HG02885 (cell line): ENCODE data around the gene TYRP1.

Experiments
- ATAC-seq: cut with Tn5 transposase; IDR thresholded peaks from one replicate; pipeline ENCODE4 v1.9.1; 2021; ENCODE audit warnings: mild to moderate bottlenecking; ENCODE audit not compliant: unreplicated experiment, poor library complexity

Gene TYRP1

DNA sequence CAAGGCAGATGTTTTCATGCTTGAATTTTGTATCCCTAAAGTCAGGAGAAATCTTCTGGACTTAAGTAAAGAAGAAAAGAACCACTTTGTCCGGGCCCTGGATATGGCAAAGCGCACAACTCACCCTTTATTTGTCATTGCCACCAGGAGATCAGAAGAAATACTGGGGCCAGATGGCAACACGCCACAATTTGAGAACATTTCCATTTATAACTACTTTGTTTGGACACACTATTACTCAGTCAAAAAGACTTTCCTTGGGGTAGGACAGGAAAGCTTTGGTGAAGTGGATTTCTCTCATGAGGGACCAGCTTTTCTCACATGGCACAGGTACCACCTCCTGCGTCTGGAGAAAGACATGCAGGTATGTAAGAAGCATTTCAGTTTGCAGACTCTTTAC is 2.3 kb downstream of the TYRP1 start:
- ATAC-seq = no peak

DNA sequence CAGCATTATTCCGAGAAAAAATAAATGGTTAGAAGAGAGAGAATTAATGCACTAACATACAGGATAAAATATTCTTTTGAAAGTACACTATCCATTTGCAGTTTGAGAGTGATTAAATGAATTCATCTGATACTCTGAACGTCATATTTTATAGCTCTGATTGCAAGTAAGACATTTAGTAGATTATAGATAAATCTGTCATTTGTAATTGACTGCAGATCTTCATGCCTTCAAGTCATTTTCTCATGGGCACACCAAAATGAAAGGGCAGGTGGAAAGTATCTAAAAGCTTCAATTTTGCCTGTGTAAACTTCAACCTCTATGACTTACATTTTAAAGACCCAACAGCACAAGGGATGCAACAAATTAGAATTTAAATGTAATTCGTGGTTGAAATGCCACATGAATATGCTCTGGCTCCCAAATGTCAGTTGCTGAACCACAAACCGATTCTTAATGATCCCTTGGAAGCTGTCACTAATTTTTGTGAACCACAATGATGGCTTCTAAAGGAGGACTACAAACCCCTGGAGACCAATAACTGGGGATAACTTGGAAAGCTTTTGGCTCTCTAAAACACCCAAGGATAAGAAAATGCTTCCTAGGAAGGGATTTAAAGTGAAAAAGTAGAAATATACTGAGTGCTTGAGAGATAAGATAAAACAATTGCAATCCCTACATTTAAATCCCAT is 3.9 kb downstream of the TYRP1 start:
- ATAC-seq = no peak

DNA sequence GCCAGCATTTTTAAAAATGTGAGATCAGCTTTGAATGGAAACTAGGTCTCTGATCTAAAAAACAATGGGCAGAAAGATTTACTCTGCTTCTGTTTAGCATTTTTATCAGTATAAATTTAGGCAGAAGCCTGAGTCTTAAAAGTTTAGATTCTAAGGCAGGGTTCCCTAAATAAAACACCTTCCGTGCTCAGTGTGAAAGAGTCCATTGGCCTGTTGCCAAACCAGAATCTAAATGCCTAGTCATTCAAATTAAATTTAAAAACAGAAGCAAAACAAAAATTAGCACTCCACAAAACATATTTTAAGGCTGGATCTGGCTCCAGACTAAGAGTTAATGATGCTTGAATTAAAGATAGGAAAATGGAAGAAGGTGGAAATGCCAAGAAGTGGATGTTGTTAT is 4.5 kb downstream of the TYRP1 start:
- ATAC-seq = no peak

DNA sequence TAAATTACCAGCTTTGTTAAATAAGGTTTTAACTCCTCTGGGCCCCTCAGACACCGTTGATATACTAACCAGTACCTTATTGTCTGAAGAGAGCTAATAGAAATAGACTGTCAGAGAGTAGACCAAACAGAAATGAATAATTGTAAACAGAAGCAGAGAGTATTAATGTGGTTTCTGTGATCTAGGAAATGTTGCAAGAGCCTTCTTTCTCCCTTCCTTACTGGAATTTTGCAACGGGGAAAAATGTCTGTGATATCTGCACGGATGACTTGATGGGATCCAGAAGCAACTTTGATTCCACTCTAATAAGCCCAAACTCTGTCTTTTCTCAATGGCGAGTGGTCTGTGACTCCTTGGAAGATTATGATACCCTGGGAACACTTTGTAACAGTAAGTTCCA is 5.1 kb downstream of the TYRP1 start:
- ATAC-seq = no peak

DNA sequence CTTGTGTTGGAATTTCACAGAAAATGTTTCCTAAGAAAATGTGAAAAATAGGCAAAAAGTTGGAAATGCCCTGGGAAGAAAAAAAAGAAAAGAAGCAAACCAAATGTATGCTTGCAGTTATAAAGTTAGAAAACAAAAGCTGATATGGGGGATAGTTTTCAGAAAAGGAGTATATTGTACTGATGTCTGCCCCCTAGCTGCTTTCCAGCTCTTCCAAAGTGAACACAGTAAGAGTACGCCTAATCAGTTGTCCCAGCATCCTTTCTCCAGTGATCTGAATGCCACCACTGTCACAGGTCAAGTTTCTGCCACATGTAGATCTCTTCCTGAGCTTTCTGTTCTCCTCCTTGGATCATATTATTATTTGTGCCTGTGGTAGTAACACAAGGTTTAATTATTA is 5.8 kb downstream of the TYRP1 start:
- ATAC-seq = no peak

DNA sequence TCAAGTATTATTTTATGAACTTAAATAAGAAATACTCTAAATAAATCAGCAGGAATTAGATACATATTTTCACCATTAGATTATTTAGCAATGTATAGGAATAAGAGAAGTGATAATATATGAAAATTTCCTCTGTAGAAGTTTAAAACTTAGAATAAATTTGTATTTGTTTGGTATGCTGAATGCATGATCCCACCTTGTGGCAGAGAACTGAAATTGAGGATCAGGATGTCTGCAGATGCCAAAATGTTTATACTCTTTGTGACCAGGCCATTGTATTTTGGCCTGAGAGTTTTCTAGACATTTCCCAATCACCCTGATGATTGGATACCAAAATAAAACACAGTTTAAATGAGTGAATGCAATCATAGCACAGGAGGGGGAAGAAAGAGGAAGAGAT is 6.3 kb downstream of the TYRP1 start:
- no peak for ATAC-seq

DNA sequence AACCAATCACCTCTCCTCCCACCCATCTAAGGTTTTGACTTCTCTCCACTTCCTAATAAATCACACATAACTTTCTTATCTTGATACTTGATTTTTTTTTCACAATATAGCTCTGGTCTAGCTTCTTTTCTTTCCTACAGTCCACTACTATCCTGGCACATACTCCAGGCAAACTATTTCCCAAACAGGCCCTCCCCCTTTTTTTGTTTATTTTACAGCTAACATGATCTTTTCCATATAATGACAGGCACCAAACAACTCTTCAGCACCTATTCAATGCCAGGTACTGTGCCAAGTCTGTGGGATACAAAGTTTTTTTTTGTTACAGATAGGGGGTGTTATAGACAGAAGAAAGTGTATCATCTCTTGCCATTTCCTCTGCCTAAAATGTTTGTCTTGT is 7.9 kb downstream of the TYRP1 start:
- no peak for ATAC-seq

DNA sequence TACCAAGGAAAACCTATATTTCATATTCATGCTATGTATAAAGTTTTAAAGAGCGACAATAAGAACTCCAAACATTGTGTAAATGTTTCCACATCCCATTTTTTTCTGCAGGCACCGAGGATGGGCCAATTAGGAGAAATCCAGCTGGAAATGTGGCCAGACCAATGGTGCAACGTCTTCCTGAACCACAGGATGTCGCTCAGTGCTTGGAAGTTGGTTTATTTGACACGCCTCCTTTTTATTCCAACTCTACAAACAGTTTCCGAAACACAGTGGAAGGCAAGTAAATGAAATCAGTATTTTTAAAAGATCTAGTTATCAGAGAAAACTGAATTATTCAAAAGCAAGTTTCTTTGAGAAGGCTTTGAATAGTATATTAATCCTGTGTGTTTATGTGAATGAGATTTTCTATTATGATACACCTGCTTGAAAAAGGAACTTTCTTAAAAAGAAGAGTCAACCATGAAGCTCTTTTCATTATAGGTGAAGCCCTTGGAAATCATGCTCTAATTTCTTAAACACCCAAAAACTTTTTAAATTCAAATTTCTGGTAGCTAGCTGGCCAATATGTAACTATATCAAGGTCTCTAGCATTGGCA is 9.1 kb downstream of the TYRP1 start:
- ATAC-seq = no peak

DNA sequence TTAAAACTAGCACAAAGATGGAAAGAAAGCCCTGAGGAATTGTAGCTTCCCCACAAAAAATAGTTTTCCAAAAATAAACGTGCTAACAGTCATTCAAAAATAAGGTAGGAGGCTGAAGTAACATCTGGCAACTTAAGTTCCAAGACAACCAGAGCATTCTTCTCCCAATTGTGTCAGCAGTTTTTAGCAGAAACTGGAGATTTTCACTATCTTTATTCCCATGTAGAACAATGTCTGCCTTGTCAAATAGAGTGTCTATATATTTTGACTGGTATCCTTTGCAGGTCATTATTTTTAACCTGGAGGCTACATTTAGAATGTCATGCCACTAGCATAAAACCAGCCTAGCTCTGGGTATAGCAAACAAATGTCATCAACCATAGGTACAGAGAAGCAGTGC is 10.8 kb downstream of the TYRP1 start:
- no peak for ATAC-seq

DNA sequence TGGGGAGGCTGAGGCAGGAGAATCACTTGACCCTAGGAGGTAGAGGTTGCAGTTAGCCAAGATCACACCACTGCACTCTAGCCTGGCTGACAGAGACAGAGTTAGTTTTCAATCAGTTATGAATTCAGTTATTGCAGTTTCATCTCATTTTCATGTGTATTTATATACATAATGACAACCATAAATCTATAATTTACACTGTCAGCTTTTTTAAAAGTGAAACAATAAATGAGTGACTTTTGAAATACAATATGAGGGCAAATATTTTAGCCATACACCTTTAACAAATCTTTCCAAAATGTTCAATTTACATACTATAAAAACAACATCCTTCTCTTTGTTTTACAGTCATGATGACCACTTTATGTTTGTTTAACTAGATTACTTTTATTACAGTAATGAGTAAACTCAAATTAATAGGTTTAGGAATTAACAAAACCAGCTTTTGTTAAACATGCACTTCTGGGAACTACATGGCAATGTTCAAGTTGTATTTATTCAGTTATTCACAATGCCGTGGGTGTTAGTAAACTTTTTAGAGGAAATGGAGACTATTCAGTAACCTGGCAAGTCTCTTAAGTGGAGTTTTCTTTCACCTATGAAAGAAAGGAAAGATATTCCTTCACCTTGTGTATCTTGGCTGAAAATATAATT is 12.7 kb downstream of the TYRP1 start:
- ATAC-seq = no peak

DNA sequence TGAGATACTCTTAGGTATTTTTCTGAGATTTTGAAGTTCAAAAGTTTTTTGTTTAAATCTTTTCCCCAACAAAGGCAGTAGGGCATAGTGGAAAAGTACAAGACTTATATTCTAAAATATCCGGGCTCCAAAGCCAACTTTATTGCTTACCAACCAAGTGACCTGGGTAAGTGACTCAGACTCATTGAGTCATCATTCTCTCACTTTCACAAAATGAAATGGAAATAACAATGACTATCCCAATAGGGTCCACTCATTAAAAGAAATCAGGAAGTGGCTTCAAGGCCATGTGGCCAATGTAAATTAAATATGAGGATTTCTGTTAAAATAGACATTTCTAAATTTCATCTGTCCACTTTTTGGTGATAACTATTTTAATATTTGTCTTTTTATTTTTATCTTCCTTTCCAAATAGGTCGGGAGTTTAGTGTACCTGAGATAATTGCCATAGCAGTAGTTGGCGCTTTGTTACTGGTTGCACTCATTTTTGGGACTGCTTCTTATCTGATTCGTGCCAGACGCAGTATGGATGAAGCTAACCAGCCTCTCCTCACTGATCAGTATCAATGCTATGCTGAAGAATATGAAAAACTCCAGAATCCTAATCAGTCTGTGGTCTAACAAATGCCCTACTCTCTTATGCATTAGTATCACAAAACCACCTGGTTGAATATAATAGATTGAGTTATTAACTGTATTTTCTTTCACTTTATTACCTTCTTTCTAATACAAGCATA is 15.5 kb downstream of the TYRP1 start:
- no peak for ATAC-seq

DNA sequence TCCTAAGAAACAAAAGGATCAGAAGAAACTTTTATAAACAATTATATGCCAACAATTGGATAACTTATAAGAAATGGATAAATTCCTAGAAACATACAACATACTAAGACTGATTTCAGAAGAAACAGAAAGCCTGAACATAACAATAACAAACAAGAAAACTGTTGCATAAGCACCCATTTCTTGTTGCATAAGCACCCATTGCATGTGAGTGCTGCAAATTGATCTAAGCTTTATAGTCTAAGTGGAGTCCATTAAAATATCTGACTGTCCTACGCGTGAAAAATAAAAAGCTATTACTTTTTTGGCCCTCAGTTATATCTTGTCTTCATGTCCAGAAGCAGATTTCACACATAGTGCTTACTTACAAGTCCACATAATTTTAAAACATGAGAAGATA is 19.3 kb downstream of the TYRP1 start:
- ATAC-seq = no peak

DNA sequence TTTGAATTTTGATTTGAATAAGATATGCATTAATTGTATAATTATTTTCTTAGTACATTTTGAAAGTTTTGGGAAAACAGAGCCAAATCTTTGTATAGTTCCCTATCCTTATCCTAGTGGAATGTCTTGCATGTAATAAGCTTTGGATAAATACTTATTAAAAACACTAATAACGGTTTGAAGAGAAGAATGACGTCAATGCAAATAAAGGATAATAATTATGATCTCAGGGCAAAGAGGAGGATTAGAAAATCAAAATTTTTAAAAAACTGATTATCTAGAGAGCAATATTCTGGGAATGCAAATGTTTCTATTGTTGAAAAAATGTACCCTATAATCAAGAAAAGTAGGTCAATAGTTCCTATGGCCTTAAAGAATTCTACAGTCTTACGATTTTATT is 22.1 kb downstream of the TYRP1 start:
- no peak for ATAC-seq

DNA sequence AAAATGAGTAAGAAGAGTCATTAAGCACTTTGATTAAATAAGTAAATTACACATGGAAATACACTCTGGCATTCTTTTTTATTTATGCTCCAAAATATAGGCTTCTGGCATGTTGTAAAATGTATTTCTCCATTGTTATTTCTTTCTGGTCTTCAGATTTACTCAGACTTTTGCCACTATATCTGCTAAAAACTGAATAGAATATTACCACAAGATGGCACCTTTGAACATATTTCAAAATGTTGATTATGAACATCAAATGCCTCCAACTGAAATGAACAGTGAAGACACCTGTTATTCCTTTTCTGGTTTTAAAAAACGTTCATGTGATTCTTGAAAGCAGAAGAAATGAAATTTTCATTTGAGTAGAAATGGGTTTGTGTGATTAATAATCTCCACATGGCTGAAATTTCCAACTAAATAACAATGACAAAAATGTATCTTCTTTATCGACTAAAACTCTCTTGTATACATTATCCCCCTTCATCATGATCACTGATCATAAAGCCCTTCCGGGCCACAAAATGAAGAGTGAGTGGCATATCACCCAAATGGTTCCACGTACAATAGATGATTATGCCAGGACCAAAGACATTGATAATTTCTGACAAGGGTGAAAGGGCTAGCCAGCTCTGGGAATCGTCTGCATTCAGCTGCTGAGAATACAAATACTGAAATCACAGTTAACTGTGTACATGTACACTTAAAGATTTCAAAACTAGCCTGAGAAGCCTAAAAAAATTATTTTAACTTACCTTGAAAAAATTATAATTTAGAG is 23.8 kb downstream of the TYRP1 start:
- no peak for ATAC-seq

DNA sequence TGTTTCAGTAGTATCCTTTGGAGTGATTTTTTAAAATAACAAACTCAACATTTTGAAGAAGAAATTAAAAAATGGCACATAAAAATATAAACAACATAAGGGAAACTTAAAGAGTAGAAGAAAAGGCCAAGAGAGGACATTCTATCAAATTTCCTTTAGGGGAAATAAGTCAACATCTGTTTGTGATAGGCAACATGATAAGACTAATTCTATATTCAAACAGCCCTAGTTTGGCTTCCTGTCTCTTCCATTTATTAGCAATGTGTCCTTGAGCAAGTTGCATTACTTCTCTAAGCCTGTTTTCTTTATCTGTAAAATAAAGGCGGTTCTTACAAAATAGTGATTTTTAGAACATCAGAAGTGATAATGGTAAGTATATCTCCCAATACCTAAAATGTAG is 24.7 kb downstream of the TYRP1 start:
- no peak for ATAC-seq

DNA sequence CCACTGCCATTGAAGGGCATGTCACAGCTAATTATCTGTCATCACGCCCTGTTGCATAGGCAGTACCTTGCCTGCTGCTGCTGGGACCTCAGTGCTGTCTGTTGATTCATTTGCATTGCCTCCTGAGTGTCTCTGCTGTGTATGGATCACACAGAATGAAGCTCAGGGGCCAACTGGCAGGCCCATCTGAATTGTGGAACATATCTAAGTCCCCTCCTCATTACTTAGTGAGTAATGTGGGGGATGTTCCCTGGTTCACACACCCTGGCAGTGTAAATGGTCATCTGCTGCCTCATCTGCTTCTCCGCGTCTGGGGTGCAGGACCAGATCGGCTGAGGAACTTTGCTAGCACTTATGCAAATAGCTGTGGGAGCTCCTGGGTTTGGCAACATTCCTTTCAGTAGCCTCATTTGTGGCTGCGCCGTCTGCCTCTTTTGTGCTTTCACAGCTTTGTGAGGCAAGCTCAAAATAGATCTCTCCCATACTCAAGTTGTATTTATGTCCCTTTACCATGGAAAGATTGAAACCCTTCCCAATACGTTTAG is 25.4 kb downstream of the TYRP1 start:
- no peak for ATAC-seq

DNA sequence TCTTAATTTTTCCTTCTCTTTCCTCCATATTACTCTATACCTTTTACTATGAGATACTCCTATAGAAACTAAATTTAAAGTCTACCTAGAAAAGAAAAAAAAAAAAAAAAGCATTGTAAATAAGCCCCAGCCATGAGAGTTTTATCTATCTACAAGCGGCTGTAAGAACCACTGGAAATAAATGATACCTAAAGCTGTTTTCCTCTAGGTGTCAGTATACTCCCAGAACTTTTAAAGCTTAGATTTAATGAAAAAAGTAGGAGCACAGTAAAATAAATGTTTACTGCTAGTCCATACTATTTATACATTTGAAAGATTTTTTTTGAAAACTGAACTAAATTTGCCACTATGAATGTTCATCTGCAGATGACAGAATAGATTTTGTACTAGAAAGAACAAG is 26.2 kb downstream of the TYRP1 start:
- ATAC-seq = peak; percentile 34

DNA sequence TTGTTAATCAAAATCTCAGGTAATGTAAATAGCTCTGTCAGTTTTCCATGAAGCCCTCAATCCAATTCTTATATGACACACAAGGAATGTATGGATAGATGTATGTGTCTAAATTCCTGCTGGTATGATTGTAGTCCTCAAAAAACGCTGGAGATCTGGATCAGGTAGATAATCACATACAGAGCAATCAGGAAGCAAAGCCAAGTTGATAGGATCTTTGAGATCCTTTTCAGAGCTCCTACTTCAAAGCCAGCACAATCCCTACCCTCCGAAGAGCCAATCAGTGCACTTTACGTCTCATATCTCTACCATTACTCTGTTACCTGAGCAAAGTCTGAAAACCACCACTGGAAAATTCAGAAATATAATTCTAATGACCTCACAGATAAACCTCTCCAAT is 27.4 kb downstream of the TYRP1 start:
- no peak for ATAC-seq

DNA sequence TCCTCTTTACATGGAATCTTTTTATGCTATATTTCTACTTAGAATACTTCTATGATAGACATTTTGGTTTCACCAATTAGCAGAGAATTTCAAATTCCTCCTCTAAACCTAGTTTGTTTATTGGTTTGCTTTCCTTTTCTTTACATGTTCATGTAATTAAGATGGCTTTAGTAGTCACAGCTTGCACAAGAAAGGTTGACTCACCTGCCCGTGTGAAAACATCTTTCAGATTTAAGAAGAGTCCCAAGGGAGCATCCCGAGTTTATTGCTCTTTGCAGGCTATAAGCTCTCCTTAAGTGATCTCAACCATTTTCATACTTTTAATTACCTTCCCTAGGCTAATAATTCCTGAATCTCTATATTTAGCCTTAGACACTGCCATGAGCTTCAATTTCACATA is 28.9 kb downstream of the TYRP1 start:
- no peak for ATAC-seq

DNA sequence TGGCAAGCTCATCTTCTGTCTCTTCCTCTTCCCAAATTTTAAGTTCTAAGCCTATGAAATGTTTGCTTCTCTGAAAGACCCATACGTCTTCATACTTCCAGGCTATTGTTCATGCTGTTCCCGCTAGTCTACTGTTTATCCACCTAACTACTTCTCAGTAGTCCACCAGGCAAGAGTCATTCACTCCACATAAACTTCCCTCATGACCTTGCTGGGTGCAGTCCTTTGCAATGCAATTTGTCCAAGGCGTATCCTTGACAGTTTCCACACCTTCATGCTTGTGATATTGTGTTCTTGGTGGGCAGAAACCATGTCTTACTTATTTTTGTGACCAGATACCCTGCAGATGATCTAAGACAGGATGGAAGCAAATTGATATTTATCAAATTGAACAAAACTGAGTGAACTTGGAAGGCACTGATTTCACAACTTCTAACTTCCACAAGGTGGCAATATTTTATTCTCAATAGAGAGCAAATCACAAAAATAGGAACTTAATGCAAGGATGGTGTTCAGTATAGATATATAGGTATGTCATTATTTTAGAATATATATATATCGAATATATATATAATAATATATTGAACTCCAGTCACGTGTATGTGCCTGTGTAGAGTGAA is 30.3 kb downstream of the TYRP1 start:
- peak; percentile 37 for ATAC-seq
